GM12874 (cell line): Measurements from ENCODE around the gene KCNJ15.

ENCODE experiments used
- CTCF ChIP-seq: IDR thresholded peaks from 2 replicates; pipeline ENCODE4 v1.5.1; 2011; ENCODE audit warnings: low read depth, mild to moderate bottlenecking, control low read depth, low read length, moderate library complexity; ENCODE audit not compliant: insufficient read depth

The KCNJ15 gene

DNA sequence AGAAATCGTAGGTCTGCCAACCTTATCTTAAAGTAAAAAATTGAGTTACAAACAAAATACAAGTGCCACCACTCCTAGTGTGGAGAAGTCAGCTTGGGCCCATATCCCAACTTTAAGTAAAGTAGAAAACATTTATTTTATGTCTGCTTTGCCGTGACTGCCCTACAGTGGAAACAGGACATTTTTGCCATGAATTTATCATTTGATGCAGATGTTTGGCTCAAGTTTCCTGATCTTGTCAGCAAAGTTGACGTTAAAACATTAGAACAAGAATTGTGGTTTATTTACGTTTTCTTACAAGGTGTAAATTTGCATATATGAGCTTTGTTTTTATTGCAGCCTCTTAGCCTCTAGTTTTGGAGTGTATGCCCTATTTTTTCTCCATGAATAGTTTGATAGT lies 17.1 kb upstream of the KCNJ15 start:
- no peak for TF ChIP-seq CTCF

GRCh38 chr21:38240129-38240528 lies 16.7 kb upstream of the KCNJ15 start:
- TF ChIP-seq CTCF = no peak

DNA sequence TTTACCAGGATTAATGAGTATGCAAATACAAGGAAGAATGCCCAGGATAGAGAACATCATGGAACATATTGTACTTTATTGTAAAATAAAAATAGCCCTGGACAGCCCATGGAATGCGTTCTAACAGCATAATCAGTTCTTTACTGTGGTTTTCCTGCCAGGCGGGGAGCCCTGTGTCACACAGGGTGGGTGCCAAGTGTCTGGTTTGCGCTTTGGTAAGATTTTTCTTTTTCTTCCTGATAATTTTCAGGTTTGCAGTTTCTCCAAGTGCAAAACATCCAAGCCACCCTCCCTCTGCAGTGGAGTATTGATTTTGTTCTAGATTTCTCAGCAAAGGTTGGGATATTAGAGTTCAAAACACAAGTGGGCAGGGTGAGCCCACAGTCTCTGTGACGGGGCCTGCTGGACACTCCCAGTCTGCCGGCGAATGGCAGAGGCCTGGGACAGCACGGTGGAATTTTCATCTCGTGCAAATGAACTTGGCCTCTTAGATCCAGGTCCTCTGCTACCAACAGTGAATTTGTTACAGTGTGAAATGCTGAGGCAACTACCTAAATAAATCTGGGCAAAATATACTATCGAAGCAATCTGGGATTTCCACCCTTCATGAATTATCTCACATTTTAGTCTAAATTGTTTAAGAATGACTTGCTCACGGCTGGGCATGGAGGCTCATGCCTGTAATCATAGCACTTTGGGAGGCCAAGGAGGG lies 15.6 kb upstream of the KCNJ15 start:
- no peak for TF ChIP-seq CTCF

DNA sequence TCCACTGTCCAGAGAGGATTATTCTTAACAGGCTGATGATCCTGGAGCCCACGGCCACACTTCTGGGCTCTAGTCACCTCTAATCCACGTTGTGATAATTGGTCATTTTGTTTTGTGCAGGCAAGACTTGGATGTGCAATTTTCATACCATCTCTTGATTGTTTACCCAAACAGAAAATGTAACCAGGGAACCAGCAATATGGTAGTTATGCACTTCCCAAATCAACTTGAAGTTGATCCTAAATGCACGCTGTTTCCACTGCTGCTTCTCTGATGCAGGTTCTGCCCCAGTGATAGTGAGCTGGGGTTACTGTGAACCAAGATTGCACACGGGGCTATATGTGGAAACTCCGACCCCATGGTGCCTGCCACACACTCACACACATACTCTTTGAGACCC lies 14.7 kb upstream of the KCNJ15 start:
- no peak for TF ChIP-seq CTCF

DNA sequence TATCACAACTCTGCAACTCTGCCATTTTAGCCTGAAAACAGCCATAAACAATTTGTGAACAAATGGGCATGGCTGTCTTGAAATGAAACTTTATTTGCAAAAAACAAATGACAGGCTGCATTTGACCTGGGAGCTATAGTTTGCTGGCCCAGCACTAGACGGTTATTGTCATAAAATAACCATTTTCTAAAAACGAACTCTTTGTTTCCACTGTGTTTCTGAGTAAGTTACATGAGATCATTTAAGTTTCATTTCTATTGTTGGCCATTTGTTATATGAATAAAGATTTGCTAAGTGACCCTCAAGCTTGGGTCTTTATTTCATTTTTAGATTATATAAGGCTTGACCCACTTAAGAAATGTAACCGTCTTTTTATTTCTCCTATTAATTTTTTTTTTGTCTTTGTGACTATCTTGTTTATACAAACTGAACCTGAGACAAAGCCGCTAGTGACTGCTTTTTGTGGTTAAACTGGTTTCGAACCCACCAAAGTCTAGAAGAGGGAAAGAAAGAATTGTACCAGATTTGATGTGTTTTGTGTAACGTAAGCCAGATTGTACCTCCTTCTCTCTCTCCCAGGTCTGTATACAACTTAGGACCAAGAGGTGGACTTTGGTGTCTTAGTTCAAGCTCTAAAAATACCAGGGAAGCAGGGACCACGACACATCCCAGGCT lies 12.9 kb upstream of the KCNJ15 start:
- no peak for TF ChIP-seq CTCF

DNA sequence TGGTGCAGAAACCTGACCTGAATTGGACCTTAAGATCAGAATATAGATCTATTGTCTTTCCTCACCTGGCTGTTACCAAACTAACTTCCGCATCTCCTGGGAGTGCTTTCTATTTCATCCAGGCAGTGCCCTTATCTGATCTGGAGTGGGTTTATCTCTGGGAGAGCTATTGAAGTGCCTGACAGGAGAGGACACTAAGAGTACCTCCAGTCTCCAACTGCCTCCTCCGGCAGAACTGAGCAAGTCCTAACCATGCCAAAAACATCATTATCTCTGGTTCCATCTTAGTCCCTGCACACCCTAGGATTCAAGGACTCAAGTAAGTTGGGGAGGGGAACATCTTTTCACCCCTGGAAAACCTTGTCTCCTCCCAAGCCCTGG lies 12.4 kb upstream of the KCNJ15 start:
- no peak for TF ChIP-seq CTCF

DNA sequence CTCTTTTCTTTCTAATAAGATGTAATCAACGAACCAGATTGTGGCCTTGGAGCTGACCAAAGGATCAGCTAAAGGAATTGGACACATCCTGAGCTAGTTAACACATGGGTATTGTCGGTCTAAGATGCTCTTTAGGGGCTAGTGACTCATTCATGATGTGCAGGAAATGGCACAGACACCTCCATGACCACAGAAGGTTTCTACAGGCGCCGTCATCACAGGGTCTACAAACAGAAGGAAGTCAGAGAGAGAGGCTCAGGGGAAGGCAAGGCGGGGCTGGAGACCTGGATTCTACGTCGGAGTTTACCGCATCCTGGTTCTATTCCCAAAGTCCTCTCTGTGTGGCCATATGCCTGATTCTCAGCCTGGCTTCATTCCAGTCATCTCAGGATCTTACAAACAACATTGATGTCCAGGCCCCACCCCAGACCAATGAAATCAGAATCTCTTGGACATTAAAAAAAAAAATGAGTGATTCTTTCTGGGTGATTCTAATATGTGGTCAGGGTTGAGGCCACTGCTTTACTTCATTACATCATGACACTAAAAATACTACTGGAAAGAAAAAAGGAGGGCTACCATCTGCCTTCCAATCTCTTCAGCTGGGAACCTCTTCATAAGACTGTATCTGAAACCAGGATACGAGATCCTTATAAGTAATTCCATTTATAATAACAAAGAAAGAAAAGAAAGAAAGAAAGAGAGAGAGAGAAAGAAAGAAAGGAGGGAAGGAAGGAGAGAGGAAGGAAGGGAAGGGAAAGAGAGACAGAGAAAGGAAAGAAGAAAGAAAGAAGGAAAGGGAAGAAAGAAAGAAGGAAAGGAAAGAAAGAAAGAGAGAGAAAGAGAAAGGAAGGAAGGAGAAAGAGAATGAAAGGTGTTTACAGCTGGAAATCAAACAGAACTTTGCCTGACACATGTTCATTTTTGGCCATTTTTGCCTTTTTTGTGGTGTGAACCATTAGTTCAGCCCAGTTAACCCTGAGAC lies 11.6 kb upstream of the KCNJ15 start:
- TF ChIP-seq CTCF = no peak
